HepG2 (cell line): ENCODE results near the gene CLIC3. TPM values are rescaled to one million over a fixed set of nuclear protein-coding genes. Genes with fewer than 3 reads are reported as not detected.

Experiments
- ATAC-seq: fragments of 200-7000 bp; cut with Tn5 transposase; 3 replicates; pipeline ENCODE4 v1.9.1; 2020; ENCODE audit warnings: mild to moderate bottlenecking, moderate library complexity
- BruUV-seq: library from RNA; stranded (reverse); fragments of 400-500 nt; replicated peaks from 2 replicates; lab custom pipeline; 2021; lab: Mats Ljungman, UMichigan
- CTCF ChIA-PET: fragments of 300-600 bp; formaldehyde crosslinking; extraction: SDS; loops from one replicate; lab custom pipeline; 2021; ENCODE audit warnings: low total read pairs, inconsistent platforms, low intra/inter-chr PET ratio; lab: Yijun Ruan, JAX
- POLR2A ChIA-PET: fragments of 350-600 bp; sonication (Branson Sonifier 250); formaldehyde crosslinking; loops from one replicate; lab custom pipeline; 2020; ENCODE audit warnings: antibody characterized with exemption, inconsistent platforms; lab: Yijun Ruan, JAX
- DNase-seq: peaks from one replicate; pipeline ENCODE4 v3.0.0-alpha.2; 2015; ENCODE audit warnings: low spot score
- FAIRE-seq: peaks from 3 replicates; lab custom pipeline; 2011; peaks lifted over from hg19 to GRCh38; lab: Jason Lieb, UNC
- H2AFZ ChIP-seq: one replicate; pipeline ENCODE4 v1.6.1; 2011; ENCODE audit warnings: low read length, inconsistent platforms
- H3K27ac ChIP-seq: fragments of 300-600 bp; 3 replicates; pipeline ENCODE4 v1.8.0; 2011; ENCODE audit warnings: mixed run types, mild to moderate bottlenecking, mixed read lengths, low read length, inconsistent platforms; ENCODE audit not compliant: insufficient read depth; ENCODE audit errors: extremely low read length
- H3K27me3 ChIP-seq, 2 experiments: fragments of 200-600 bp in 1 of 2; 2 replicates in 1 of 2; 3 replicates in 1 of 2; pipeline versions ENCODE4 v1.6.0 to v1.8.0; 2011; ENCODE audit warnings: low read length in 2 of 2, mild to moderate bottlenecking in 2 of 2, moderate library complexity in 2 of 2, inconsistent platforms in 1 of 2; ENCODE audit not compliant: insufficient read depth in 2 of 2, control insufficient read depth in 1 of 2
- H3K36me3 ChIP-seq, 2 experiments: fragments of 200-600 bp in 1 of 2; replicated peaks in 1 of 2; 2 replicates in 1 of 2; 3 replicates in 1 of 2; pipeline versions ENCODE4 v1.5.1 to v1.8.0; 2011; ENCODE audit warnings: low read length in 2 of 2, inconsistent platforms in 1 of 2; ENCODE audit not compliant: insufficient read depth in 2 of 2, control insufficient read depth in 1 of 2
- H3K4me1 ChIP-seq: 2 replicates; pipeline ENCODE4 v1.5.1; 2012; ENCODE audit warnings: low read length, inconsistent platforms; ENCODE audit not compliant: insufficient read depth
- H3K4me2 ChIP-seq: 2 replicates; pipeline ENCODE4 v1.6.0; 2011; ENCODE audit warnings: low read depth, low read length, inconsistent platforms
- H3K4me3 ChIP-seq, 3 experiments: fragments of 200-600 bp in 1 of 3; sonication (generic), shearing (Covaris generic) in 1 of 3; replicated peaks in 1 of 3; 2 replicates each; pipeline ENCODE4 v1.5.1; 2011 to 2016; ENCODE audit warnings: low read length in 3 of 3, inconsistent platforms in 2 of 3, low read depth in 2 of 3, mild to moderate bottlenecking in 2 of 3, control low read depth in 1 of 3, mixed read lengths in 1 of 3; ENCODE audit not compliant: insufficient read depth in 1 of 3
- H3K79me2 ChIP-seq: one replicate; pipeline ENCODE4 v1.6.1; 2011; ENCODE audit warnings: low read length, inconsistent platforms; ENCODE audit not compliant: insufficient read depth
- H3K9ac ChIP-seq: 2 replicates; pipeline ENCODE4 v1.6.0; 2011; ENCODE audit warnings: mild to moderate bottlenecking, low read depth, low read length, inconsistent platforms; ENCODE audit not compliant: insufficient read depth
- H3K9me3 ChIP-seq: 2 replicates; pipeline ENCODE4 v1.5.1; 2012; ENCODE audit warnings: mild to moderate bottlenecking, low read length
- H4K20me1 ChIP-seq: 2 replicates; pipeline ENCODE4 v1.6.0; 2011; ENCODE audit warnings: inconsistent platforms, mild to moderate bottlenecking, low read length, moderate library complexity; ENCODE audit not compliant: insufficient read depth
- BRCA1 ChIP-seq: sonication (generic); formaldehyde crosslinking; IDR thresholded peaks from 2 replicates; pipeline ENCODE4 v1.4.0; 2020; ENCODE audit warnings: missing genetic modification reagents
- EP300 ChIP-seq, 3 experiments: sonication (generic) in 1 of 3; formaldehyde crosslinking in 1 of 3; IDR thresholded peaks; 2 replicates each; pipeline versions ENCODE4 v1.5.1 to v1.6.1; 2011 to 2020; ENCODE audit warnings: low read depth in 2 of 3, low read length in 2 of 3, borderline replicate concordance in 1 of 3, improper control_type of control experiment in 1 of 3, mild to moderate bottlenecking in 1 of 3, missing genetic modification reagents in 1 of 3, moderate library complexity in 1 of 3
- IRX3 ChIP-seq: sonication (generic); formaldehyde crosslinking; IDR thresholded peaks from 2 replicates; pipeline ENCODE4 v1.8.1; 2023; ENCODE audit warnings: mild to moderate bottlenecking, low read depth, missing genetic modification reagents, borderline replicate concordance
- TAF1 ChIP-seq: sonication (generic); formaldehyde crosslinking; IDR thresholded peaks from 2 replicates; pipeline ENCODE4 v1.4.0; 2020; ENCODE audit warnings: missing genetic modification reagents
- ZBTB38 ChIP-seq: sonication (generic); formaldehyde crosslinking; IDR thresholded peaks from 2 replicates; pipeline ENCODE4 v1.5.1; 2020; ENCODE audit warnings: mild to moderate bottlenecking, missing genetic modification reagents
- ZBTB8A ChIP-seq: sonication (generic); formaldehyde crosslinking; IDR thresholded peaks from 2 replicates; pipeline ENCODE4 v1.4.0; 2020; ENCODE audit warnings: mild to moderate bottlenecking, low read depth, missing genetic modification reagents, borderline replicate concordance
- ZNF264 ChIP-seq: sonication (generic); formaldehyde crosslinking; IDR thresholded peaks from 2 replicates; pipeline ENCODE4 v1.4.0; 2020; ENCODE audit warnings: missing genetic modification reagents
- ZNF501 ChIP-seq: sonication (generic); formaldehyde crosslinking; IDR thresholded peaks from 2 replicates; pipeline ENCODE4 v1.5.1; 2020; ENCODE audit warnings: mild to moderate bottlenecking, moderate library complexity, missing genetic modification reagents
- ZNF577 ChIP-seq: sonication (generic); formaldehyde crosslinking; IDR thresholded peaks from 2 replicates; pipeline ENCODE4 v1.4.0; 2020; ENCODE audit warnings: mild to moderate bottlenecking, low read depth, missing genetic modification reagents, borderline replicate concordance
- ZNF703 ChIP-seq: sonication (generic); formaldehyde crosslinking; IDR thresholded peaks from 2 replicates; pipeline ENCODE4 v1.5.1; 2020; ENCODE audit warnings: missing genetic modification reagents, mild to moderate bottlenecking, moderate library complexity, borderline replicate concordance
- WGBS: methylation state at CpG from one replicate; pipeline ENCODE4 v1.1.6; 2017; ENCODE audit warnings: low lambda C conversion rate; 5-methylcytosine and 5-hydroxymethylcytosine counted together
- in situ Hi-C: cut with HindIII; loops from 2 replicates; pipeline ENCODE4 v1.10.0; 2017; ENCODE audit warnings: low pct_unique_long_range_greater_than_20kb; ENCODE audit not compliant: extremely low pct_ligation_motif_present
- intact Hi-C: fragments of 100-400 bp; cut with micrococcal nuclease; formaldehyde crosslinking; loops from one replicate; pipeline ENCODE4 v1.10.0; 2022; ENCODE audit not compliant: unreplicated experiment
- polyA plus RNA-seq, 8 experiments: library from polyadenylated mRNA; depleted of rRNA in 3 of 8; stranded (reverse) in 7 of 8; unstranded in 1 of 8; fragments of >200 nt; fragmentation: Illumina TruSeq in 4 of 8; extraction: Trizol in 4 of 8; gene quantifications; 2 replicates each; pipeline versions ENCODE4 v1.2.1 to v1.2.3, GENCODE V29; 2011 to 2016; ENCODE audit warnings: low read depth in 4 of 8, missing spikeins in 1 of 8, mixed read lengths in 1 of 8; ENCODE audit not compliant: insufficient read depth in 1 of 8
- total RNA-seq, 5 experiments: library from RNA; depleted of rRNA; stranded (reverse); fragments of >200 nt; fragmentation: Illumina TruSeq; extraction: Trizol; gene quantifications; 2 replicates each; pipeline ENCODE4 v1.2.3, GENCODE V29; 2016; ENCODE audit warnings: low read depth in 1 of 5
- TF ChIP-seq, protein P1 (sequence below): sonication (generic); formaldehyde crosslinking; IDR thresholded peaks from 2 replicates; pipeline ENCODE4 v1.5.1; 2020; ENCODE audit warnings: missing genetic modification reagents, mild to moderate bottlenecking, borderline replicate concordance
- TF ChIP-seq, protein P2 (sequence below), 2 experiments: sonication (generic) in 1 of 2; formaldehyde crosslinking in 1 of 2; IDR thresholded peaks; 2 replicates each; pipeline versions ENCODE4 v1.6.1 to v1.9.0; 2014 to 2022; ENCODE audit warnings: antibody characterized with exemption in 1 of 2, borderline replicate concordance in 1 of 2, inconsistent platforms in 1 of 2, low read depth in 1 of 2, missing genetic modification reagents in 1 of 2
- TF ChIP-seq, protein P3 (sequence below): sonication (generic); formaldehyde crosslinking; IDR thresholded peaks from 2 replicates; pipeline ENCODE4 v1.5.1; 2020; ENCODE audit warnings: missing genetic modification reagents, mild to moderate bottlenecking, borderline replicate concordance

Gene CLIC3
- total and polyA plus RNA-seq, 2 of the 13 experiments (the other 11 are each of a cell fraction or from before 2014, with no cell fraction given) = 0.51 to 1.5 TPM

DNA sequence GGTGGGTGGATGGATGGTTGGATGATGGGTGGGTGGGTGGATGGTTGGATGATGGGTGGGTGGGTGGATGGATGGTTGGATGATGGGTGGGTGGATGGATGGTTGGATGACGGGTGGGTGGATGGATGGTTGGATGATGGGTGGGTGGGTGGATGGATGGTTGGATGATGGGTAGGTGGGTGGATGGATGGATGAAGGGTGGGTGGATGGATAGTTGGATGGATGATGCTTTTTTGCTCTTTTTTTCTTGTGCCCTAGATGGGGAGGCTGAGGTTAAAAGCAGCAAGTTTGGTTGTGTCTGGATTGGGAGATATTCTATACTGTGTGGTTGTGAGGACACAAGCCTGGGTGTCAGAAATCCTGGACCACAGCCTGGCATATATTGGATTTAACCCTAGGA, 38.9 kb downstream of the CLIC3 start:
- Histone ChIP-seq H3K36me3 (no peaks in the 10 kb centered on the region), H3K9me3 (no peaks in the 10 kb centered on the region), H3K4me1 (no peaks in the 10 kb centered on the region), H3K4me2 (no peak overlapping the region), H4K20me1 (no peaks in the 10 kb centered on the region), H3K27me3 (peaks cover 11 to 26% of the 10 kb centered on the region in 2 experiments), H3K27ac (no peak overlapping the region), H2AFZ (no peak overlapping the region), H3K4me3 (no peak overlapping the region), H3K9ac (no peak overlapping the region), H3K79me2 (no peaks in the 10 kb centered on the region)
- ChIA-PET POLR2A (no interaction called here), CTCF (no interaction called here)
- in situ Hi-C loops (no loop called here), intact Hi-C loops (no loop called here)
- ATAC-seq = no peak
- FAIRE-seq = no peak
- 88% methylated on average over 1 of the region's 1 CpG for WGBS
- BruUV-seq = no TSS peak
- DNase-seq = no peak
- TF ChIP-seq ZBTB8A (CRISPR knock-in tag) (no peak), IRX3 (no peak), EP300 (IDR thresholded peaks at IDR 0.05; ENCODE audit: low read depth in 2 of 2, low read length in 2 of 2) (no peak), EP300 (CRISPR knock-in tag; IDR thresholded peaks at IDR 0.05; ENCODE audit: borderline replicate concordance) (no peak), TAF1 (CRISPR knock-in tag) (no peak), ZNF577 (no peak), ZNF501 (CRISPR knock-in tag) (no peak), ZNF703 (CRISPR knock-in tag) (no peak), ZNF264 (CRISPR knock-in tag) (no peak), BRCA1 (no peak), ZBTB38 (CRISPR knock-in tag) (no peak)
- TF ChIP-seq, protein P1, sequence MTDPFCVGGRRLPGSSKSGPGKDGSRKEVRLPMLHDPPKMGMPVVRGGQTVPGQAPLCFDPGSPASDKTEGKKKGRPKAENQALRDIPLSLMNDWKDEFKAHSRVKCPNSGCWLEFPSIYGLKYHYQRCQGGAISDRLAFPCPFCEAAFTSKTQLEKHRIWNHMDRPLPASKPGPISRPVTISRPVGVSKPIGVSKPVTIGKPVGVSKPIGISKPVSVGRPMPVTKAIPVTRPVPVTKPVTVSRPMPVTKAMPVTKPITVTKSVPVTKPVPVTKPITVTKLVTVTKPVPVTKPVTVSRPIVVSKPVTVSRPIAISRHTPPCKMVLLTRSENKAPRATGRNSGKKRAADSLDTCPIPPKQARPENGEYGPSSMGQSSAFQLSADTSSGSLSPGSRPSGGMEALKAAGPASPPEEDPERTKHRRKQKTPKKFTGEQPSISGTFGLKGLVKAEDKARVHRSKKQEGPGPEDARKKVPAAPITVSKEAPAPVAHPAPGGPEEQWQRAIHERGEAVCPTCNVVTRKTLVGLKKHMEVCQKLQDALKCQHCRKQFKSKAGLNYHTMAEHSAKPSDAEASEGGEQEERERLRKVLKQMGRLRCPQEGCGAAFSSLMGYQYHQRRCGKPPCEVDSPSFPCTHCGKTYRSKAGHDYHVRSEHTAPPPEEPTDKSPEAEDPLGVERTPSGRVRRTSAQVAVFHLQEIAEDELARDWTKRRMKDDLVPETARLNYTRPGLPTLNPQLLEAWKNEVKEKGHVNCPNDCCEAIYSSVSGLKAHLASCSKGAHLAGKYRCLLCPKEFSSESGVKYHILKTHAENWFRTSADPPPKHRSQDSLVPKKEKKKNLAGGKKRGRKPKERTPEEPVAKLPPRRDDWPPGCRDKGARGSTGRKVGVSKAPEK (CRISPR knock-in tag) = no peak
- TF ChIP-seq, protein P2, sequence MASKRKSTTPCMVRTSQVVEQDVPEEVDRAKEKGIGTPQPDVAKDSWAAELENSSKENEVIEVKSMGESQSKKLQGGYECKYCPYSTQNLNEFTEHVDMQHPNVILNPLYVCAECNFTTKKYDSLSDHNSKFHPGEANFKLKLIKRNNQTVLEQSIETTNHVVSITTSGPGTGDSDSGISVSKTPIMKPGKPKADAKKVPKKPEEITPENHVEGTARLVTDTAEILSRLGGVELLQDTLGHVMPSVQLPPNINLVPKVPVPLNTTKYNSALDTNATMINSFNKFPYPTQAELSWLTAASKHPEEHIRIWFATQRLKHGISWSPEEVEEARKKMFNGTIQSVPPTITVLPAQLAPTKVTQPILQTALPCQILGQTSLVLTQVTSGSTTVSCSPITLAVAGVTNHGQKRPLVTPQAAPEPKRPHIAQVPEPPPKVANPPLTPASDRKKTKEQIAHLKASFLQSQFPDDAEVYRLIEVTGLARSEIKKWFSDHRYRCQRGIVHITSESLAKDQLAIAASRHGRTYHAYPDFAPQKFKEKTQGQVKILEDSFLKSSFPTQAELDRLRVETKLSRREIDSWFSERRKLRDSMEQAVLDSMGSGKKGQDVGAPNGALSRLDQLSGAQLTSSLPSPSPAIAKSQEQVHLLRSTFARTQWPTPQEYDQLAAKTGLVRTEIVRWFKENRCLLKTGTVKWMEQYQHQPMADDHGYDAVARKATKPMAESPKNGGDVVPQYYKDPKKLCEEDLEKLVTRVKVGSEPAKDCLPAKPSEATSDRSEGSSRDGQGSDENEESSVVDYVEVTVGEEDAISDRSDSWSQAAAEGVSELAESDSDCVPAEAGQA (IDR thresholded peaks at IDR 0.05; ENCODE audit: low read depth) = no peak
- TF ChIP-seq, protein P2 (CRISPR knock-in tag; IDR thresholded peaks at IDR 0.05; ENCODE audit: borderline replicate concordance) = no peak
- TF ChIP-seq, protein P3, sequence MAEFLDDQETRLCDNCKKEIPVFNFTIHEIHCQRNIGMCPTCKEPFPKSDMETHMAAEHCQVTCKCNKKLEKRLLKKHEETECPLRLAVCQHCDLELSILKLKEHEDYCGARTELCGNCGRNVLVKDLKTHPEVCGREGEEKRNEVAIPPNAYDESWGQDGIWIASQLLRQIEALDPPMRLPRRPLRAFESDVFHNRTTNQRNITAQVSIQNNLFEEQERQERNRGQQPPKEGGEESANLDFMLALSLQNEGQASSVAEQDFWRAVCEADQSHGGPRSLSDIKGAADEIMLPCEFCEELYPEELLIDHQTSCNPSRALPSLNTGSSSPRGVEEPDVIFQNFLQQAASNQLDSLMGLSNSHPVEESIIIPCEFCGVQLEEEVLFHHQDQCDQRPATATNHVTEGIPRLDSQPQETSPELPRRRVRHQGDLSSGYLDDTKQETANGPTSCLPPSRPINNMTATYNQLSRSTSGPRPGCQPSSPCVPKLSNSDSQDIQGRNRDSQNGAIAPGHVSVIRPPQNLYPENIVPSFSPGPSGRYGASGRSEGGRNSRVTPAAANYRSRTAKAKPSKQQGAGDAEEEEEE (CRISPR knock-in tag) = no peak
